ENCODE data around the gene C1orf21. TPM values are rescaled to one million over a fixed set of nuclear protein-coding genes. Genes with fewer than 3 reads are reported as not detected.

C1orf21 gene
- total RNA-seq, 4 donors from 2014 or later = 30.6 to 61.7 (median 43.0) TPM

GRCh38 chr1:184483101-184483683, 96.4 kb downstream of the C1orf21 start:
- Histone ChIP-seq H3K9me3 (no peaks in the 10 kb centered on the region), H3K4me1 (peaks cover 0 to 69% (median 25%) of the 10 kb centered on the region in 4 donors), H3K27me3 (no peaks in the 10 kb centered on the region), H3K36me3 (peaks cover 0 to 11% (median 0%) of the 10 kb centered on the region in 3 donors), H3K4me3 (no peak overlapping the region), H3K27ac (peak overlapping the region; percentile 50 to 83 (median 70))
- peak; percentile 34 to 66 for DNase-seq (ENCODE audit: low spot score in 2 of 2)
- 41 to 45% methylated on average over 3 of the region's 3 CpGs for WGBS, 2 donors
- peak in 1 of 2 donors; percentile 69 for TF ChIP-seq EP300 (IDR thresholded peaks at IDR 0.05)
- peak in 1 of 5 experiments; percentile 39 for TF ChIP-seq CTCF (IDR thresholded peaks at IDR 0.05)
- no peak for TF ChIP-seq POLR2A (IDR thresholded peaks at IDR 0.05)

- TF ChIP-seq CTCF (IDR thresholded peaks at IDR 0.05) (no peak), POLR2A (IDR thresholded peaks at IDR 0.05) (no peak), EP300 (IDR thresholded peaks at IDR 0.05) (no peak)
- 72 to 73% methylated on average over 9 of the region's 9 CpGs for WGBS, 2 donors
- no peak for DNase-seq (ENCODE audit: low spot score in 2 of 2)
- H3K27ac ChIP-seq = peak overlapping the region in 2 of 4 donors; percentile 68 to 70
- no peaks in the 10 kb centered on the region for H3K9me3 ChIP-seq
- peaks cover 0 to 66% (median 29%) of the 10 kb centered on the region in 4 donors for H3K4me1 ChIP-seq
- no peaks in the 10 kb centered on the region for H3K27me3 ChIP-seq
- H3K36me3 ChIP-seq = no peaks in the 10 kb centered on the region
- no peak overlapping the region for H3K4me3 ChIP-seq
Measured at GRCh38 chr1:184485751-184486723, 99.2 kb downstream of the C1orf21 start.

GRCh38 chr1:184486761-184487445, 100.1 kb downstream of the C1orf21 start:
- Histone ChIP-seq H3K4me3 (no peak overlapping the region), H3K9me3 (no peaks in the 10 kb centered on the region), H3K27me3 (no peaks in the 10 kb centered on the region), H3K4me1 (peaks cover 0 to 66% (median 37%) of the 10 kb centered on the region in 4 donors), H3K27ac (peak overlapping the region in 3 of 4 donors; percentile 16 to 70 (median 17)), H3K36me3 (no peaks in the 10 kb centered on the region)
- TF ChIP-seq POLR2A (IDR thresholded peaks at IDR 0.05) (no peak), EP300 (IDR thresholded peaks at IDR 0.05) (no peak), CTCF (IDR thresholded peaks at IDR 0.05) (no peak)
- 76 to 85% methylated on average over 6 of the region's 6 CpGs for WGBS, 2 donors
- no peak for DNase-seq (ENCODE audit: low spot score in 2 of 2)

GRCh38 chr1:184487531-184488193, 100.8 kb downstream of the C1orf21 start:
- TF ChIP-seq CTCF (IDR thresholded peaks at IDR 0.05) (no peak), POLR2A (IDR thresholded peaks at IDR 0.05) (no peak), EP300 (IDR thresholded peaks at IDR 0.05) (no peak)
- H3K27me3 ChIP-seq = no peaks in the 10 kb centered on the region
- no peaks in the 10 kb centered on the region for H3K36me3 ChIP-seq
- H3K4me3 ChIP-seq = no peak overlapping the region
- H3K9me3 ChIP-seq = no peaks in the 10 kb centered on the region
- H3K4me1 ChIP-seq = peaks cover 0 to 67% (median 45%) of the 10 kb centered on the region in 4 donors
- 78 to 81% methylated on average over 5 of the region's 5 CpGs for WGBS, 2 donors
- H3K27ac ChIP-seq = peak overlapping the region in 2 of 4 donors; percentile 16 to 70
- DNase-seq (ENCODE audit: low spot score in 2 of 2) = no peak
